PC-9 (cell line): ENCODE measurements around the gene IKZF2. TPM values are rescaled to one million over a fixed set of nuclear protein-coding genes. Genes with fewer than 3 reads are reported as not detected.

Experiments
- Bru-seq: library from RNA; stranded (reverse); fragments of 400-500 nt; gene quantifications from one replicate; lab custom pipeline; 2021; lab: Mats Ljungman, UMichigan
- BruChase-seq, 2 experiments: library from RNA; stranded (reverse); fragments of 400-500 nt; gene quantifications; one replicate each; lab custom pipeline; 2021; lab: Mats Ljungman, UMichigan
- BruUV-seq: library from RNA; stranded (reverse); fragments of 400-500 nt; replicated peaks from 2 replicates; lab custom pipeline; 2021; lab: Mats Ljungman, UMichigan
- CTCF ChIA-PET: fragments of 300-600 bp; sonication (Branson Sonifier 250); formaldehyde crosslinking; loops from one replicate; lab custom pipeline; 2022; ENCODE audit warnings: antibody characterized with exemption; lab: Charles Lee
- POLR2A ChIA-PET: fragments of 300-600 bp; sonication (Branson Sonifier 250); formaldehyde crosslinking; loops from one replicate; lab custom pipeline; 2022; ENCODE audit warnings: antibody characterized with exemption; ENCODE audit not compliant: unreplicated experiment; lab: Charles Lee
- DNase-seq, 2 experiments: peaks; one replicate each; pipeline versions ENCODE4 v3.0.0 to v3.0.0-alpha.2; 2015 to 2022; ENCODE audit warnings: mixed read lengths in 1 of 2
- H2AFZ ChIP-seq: fragments of 200-600 bp; sonication (generic); 2 replicates; pipeline ENCODE4 v1.8.1; 2017; ENCODE audit warnings: antibody characterized with exemption
- H3F3A ChIP-seq: fragments of 200-600 bp; sonication (generic); 2 replicates; pipeline ENCODE4 v1.8.1; 2017; ENCODE audit warnings: antibody characterized with exemption, mild to moderate bottlenecking, low read depth; ENCODE audit not compliant: insufficient read depth
- H3K27ac ChIP-seq: fragments of 200-600 bp; sonication (generic); 2 replicates; pipeline ENCODE4 v1.6.1; 2016; ENCODE audit warnings: mixed run types
- H3K27me3 ChIP-seq: fragments of 200-600 bp; sonication (generic); 2 replicates; pipeline ENCODE4 v1.6.1; 2016; ENCODE audit warnings: low read depth, mixed run types; ENCODE audit not compliant: insufficient read depth
- H3K36me3 ChIP-seq: fragments of 200-600 bp; sonication (generic); 2 replicates; pipeline ENCODE4 v1.6.1; 2016; ENCODE audit warnings: low read depth, mixed run types
- H3K4me1 ChIP-seq: fragments of 200-600 bp; sonication (generic); replicated peaks from 2 replicates; pipeline ENCODE4 v1.6.1; 2016; ENCODE audit warnings: mixed run types; ENCODE audit not compliant: insufficient read depth
- H3K4me2 ChIP-seq: fragments of 200-600 bp; sonication (generic); 2 replicates; pipeline ENCODE4 v1.6.1; 2017; ENCODE audit warnings: mixed run types
- H3K4me3 ChIP-seq: fragments of 200-600 bp; sonication (generic); 2 replicates; pipeline ENCODE4 v1.6.1; 2016; ENCODE audit warnings: mixed run types
- H3K79me2 ChIP-seq: fragments of 200-600 bp; sonication (generic); 2 replicates; pipeline ENCODE4 v1.6.1; 2017; ENCODE audit warnings: low read depth, mixed run types
- H3K9me2 ChIP-seq: fragments of 200-600 bp; sonication (generic); 2 replicates; pipeline ENCODE4 v1.8.1; 2017; ENCODE audit warnings: mild to moderate bottlenecking; ENCODE audit not compliant: insufficient read depth
- H3K9me3 ChIP-seq: fragments of 200-600 bp; sonication (generic); 2 replicates; pipeline ENCODE4 v1.8.1; 2016; ENCODE audit warnings: low read depth; ENCODE audit not compliant: insufficient read depth
- H4K20me1 ChIP-seq: fragments of 200-600 bp; sonication (generic); 2 replicates; pipeline ENCODE4 v1.8.1; 2017; ENCODE audit not compliant: insufficient read depth
- EZH2 ChIP-seq: fragments of 200-600 bp; sonication (generic); IDR thresholded peaks from 2 replicates; pipeline ENCODE4 v1.8.0; 2017; ENCODE audit warnings: antibody characterized with exemption, low read depth
- intact Hi-C: fragments of 100-400 bp; cut with micrococcal nuclease; formaldehyde crosslinking; loops from one replicate; pipeline ENCODE4 v1.10.0; 2022; ENCODE audit not compliant: unreplicated experiment
- long read RNA-seq: library from polyadenylated mRNA; stranded (forward); transcript quantifications from one replicate; pipeline ENCODE4 v2.0.0, GENCODE V29; 2022
- total RNA-seq: library from RNA; stranded (reverse); gene quantifications from 2 replicates; pipeline ENCODE4 v1.2.3, GENCODE V29; 2021
- TF ChIP-seq, protein P1 (sequence below): fragments of 200-600 bp; sonication (generic); conservative IDR thresholded peaks from 2 replicates; pipeline ENCODE4 v1.6.1; 2017; ENCODE audit warnings: mixed run types, antibody characterized with exemption, mild to moderate bottlenecking, moderate library complexity

The IKZF2 gene
- 22.2 and 28.3 TPM in 2 replicates for total RNA-seq
- Bru-seq, nascent RNA, result percentile 80 among the genes with signal in this experiment
- percentile 81 among the genes with signal in this experiment for BruChase-seq, experiment 1, labeled RNA remaining after a 2-hour chase
- percentile 60 among the genes with signal in this experiment for BruChase-seq, experiment 2, labeled RNA remaining after a 6-hour chase
- long read RNA-seq, partial matches to known transcripts, result 0 of 1 reads
- long read RNA-seq, other reads (novel, unspliced or antisense), result 1 of 1 reads

DNA sequence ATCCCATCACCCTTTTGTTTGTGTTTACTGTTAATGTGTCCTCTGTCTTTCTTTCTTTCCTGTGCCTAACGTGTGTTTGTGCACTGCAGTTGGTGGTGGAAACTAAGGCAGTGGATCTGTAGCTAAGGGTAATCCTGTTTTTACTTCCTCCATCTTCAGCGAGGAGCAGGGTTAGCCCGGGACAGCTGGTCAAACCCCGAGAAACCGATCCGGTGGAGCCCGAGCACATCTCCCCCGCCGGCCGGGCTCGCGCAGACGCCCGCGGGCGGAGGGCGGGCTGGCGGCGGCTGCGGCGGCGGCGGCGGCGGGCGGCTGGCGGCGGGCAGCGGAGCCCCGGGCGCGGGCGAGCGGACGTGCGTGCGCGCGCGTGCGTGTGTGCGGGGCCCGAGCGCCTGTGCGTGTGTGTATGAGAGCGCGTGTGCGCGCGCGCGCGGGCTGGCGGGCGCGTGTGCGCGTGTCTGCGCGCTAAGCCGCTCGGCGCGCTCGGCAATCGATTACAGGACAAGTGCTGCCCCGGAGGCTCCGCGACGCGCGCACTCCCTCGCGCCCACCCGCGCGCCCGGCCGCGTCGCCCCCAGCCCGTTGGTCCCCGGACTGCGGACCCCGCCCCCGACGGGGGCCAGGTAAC is at the start of gene IKZF2:
TSS of gene IKZF2 (minus strand) at position 176 of the 628 bp plus-strand sequence. CDS start 2,983 bp downstream, outside the sequence.
- ChIA-PET CTCF (no interaction called here), POLR2A (interaction anchor here (0.6 kb wide), 2 partner anchors 193 to 194 kb away, joined by 3 to 9 read pairs; no protein-coding TSS in a partner anchor)
- 0 out of 2 replicates have a peak, but pooled peaks cover 7% of the 10 kb centered on the region for H3K36me3 ChIP-seq
- peak within 1 kb of the TSS; percentile 82 for H2AFZ ChIP-seq
- BruUV-seq, result no TSS peak
- intact Hi-C loops, result loop anchor here (1.0 to 5.0 kb wide), 7 partner anchors 37 to 1656 kb away; partner anchors contain the start of gene BARD1
- peak within 1 kb of the TSS; percentile 86 for H3K27ac ChIP-seq
- H3K4me2 ChIP-seq, result peak within 1 kb of the TSS; percentile 90
- peaks cover 32% of the 10 kb centered on the region for H3K4me1 ChIP-seq
- no peaks in the 10 kb centered on the region for H3K9me2 ChIP-seq
- TF ChIP-seq, protein P1, sequence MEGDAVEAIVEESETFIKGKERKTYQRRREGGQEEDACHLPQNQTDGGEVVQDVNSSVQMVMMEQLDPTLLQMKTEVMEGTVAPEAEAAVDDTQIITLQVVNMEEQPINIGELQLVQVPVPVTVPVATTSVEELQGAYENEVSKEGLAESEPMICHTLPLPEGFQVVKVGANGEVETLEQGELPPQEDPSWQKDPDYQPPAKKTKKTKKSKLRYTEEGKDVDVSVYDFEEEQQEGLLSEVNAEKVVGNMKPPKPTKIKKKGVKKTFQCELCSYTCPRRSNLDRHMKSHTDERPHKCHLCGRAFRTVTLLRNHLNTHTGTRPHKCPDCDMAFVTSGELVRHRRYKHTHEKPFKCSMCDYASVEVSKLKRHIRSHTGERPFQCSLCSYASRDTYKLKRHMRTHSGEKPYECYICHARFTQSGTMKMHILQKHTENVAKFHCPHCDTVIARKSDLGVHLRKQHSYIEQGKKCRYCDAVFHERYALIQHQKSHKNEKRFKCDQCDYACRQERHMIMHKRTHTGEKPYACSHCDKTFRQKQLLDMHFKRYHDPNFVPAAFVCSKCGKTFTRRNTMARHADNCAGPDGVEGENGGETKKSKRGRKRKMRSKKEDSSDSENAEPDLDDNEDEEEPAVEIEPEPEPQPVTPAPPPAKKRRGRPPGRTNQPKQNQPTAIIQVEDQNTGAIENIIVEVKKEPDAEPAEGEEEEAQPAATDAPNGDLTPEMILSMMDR, result no peak
- no peak for TF ChIP-seq EZH2
- peak within 1 kb of the TSS; percentile 83 for H3K4me3 ChIP-seq
- no peaks in the 10 kb centered on the region for H4K20me1 ChIP-seq
- DNase-seq, result peak; percentile 45 to 61
- no peaks in the 10 kb centered on the region for H3K27me3 ChIP-seq
- no peaks in the 10 kb centered on the region; the same call in 1 of the 2 replicates for H3K9me3 ChIP-seq
- H3K79me2 ChIP-seq, result peaks cover 51% of the 10 kb centered on the region
- H3F3A ChIP-seq, result peaks cover 25% of the 10 kb centered on the region; the same call in 1 of the 2 replicates

DNA sequence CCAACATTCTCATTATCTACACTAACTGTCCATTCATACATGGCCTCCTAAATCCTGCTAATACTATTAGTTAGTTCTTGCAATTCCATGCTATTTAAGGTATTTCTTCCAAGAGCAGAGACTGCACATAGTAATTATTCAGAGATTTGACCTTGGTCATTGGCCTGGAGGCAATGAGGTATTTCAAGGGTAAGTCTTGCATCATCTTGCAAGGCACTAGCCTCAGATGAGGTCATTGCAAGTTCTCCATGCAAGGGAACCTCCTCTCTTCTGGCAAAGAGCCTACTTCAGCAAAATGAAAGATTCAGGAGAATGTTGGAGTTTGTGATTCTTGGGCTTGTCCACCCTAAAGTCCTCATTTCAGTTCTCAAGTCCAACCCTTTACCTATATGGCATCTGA is 48.5 kb upstream of the IKZF2 start:
- no peak overlapping the region for H3K4me2 ChIP-seq
- H3K9me2 ChIP-seq, result no peaks in the 10 kb centered on the region
- DNase-seq, result no peak
- CTCF ChIA-PET, result no interaction called here
- H2AFZ ChIP-seq, result no peak overlapping the region
- H3F3A ChIP-seq, result no peaks in the 10 kb centered on the region
- H4K20me1 ChIP-seq, result no peaks in the 10 kb centered on the region
- no peaks in the 10 kb centered on the region for H3K4me1 ChIP-seq
- no peak overlapping the region for H3K4me3 ChIP-seq
- H3K36me3 ChIP-seq, result no peaks in the 10 kb centered on the region
- BruUV-seq, result no TSS peak
- TF ChIP-seq EZH2, result no peak
- intact Hi-C loops, result no loop called here
- H3K9me3 ChIP-seq, result no peaks in the 10 kb centered on the region
- H3K79me2 ChIP-seq, result no peaks in the 10 kb centered on the region
- POLR2A ChIA-PET, result no interaction called here
- H3K27me3 ChIP-seq, result no peaks in the 10 kb centered on the region
- no peak overlapping the region for H3K27ac ChIP-seq

- Histone ChIP-seq H3K27ac (no peak overlapping the region), H3K4me3 (no peak overlapping the region), H3K79me2 (no peaks in the 10 kb centered on the region), H3K9me3 (no peaks in the 10 kb centered on the region), H3K36me3 (no peaks in the 10 kb centered on the region), H3K4me1 (0 out of 2 replicates have a peak, but pooled peaks cover 7% of the 10 kb centered on the region), H3K9me2 (no peaks in the 10 kb centered on the region), H4K20me1 (no peaks in the 10 kb centered on the region), H3K27me3 (no peaks in the 10 kb centered on the region), H3F3A (no peaks in the 10 kb centered on the region), H3K4me2 (no peak overlapping the region), H2AFZ (no peak overlapping the region)
- intact Hi-C loops, result no loop called here
- TF ChIP-seq, protein P1, result no peak
- TF ChIP-seq EZH2, result no peak
- ChIA-PET CTCF (interaction anchor here (0.6 to 0.7 kb wide), 2 partner anchors 229 to 502 kb away, joined by 3 read pairs; no protein-coding TSS in a partner anchor), POLR2A (interaction anchor here (0.6 kb wide), 1 partner anchor 222 kb away, joined by 4 read pairs; no protein-coding TSS in a partner anchor)
- no TSS peak for BruUV-seq
- no peak for DNase-seq
Observed at GRCh38 chr2:213189001-213189899, 37.8 kb upstream of the IKZF2 start.
